Measurements from ENCODE around the gene FAM53C. TPM values are rescaled to one million over a fixed set of nuclear protein-coding genes. Genes with fewer than 3 reads are reported as not detected.
"Not testable (repeated sequence)": the region's sequence is repeated elsewhere in the genome, so short reads cannot be mapped to it uniquely, and the experiment has no call there.

FAM53C gene
- total RNA-seq: 13.7 and 34.7 TPM in 2 replicates

DNA sequence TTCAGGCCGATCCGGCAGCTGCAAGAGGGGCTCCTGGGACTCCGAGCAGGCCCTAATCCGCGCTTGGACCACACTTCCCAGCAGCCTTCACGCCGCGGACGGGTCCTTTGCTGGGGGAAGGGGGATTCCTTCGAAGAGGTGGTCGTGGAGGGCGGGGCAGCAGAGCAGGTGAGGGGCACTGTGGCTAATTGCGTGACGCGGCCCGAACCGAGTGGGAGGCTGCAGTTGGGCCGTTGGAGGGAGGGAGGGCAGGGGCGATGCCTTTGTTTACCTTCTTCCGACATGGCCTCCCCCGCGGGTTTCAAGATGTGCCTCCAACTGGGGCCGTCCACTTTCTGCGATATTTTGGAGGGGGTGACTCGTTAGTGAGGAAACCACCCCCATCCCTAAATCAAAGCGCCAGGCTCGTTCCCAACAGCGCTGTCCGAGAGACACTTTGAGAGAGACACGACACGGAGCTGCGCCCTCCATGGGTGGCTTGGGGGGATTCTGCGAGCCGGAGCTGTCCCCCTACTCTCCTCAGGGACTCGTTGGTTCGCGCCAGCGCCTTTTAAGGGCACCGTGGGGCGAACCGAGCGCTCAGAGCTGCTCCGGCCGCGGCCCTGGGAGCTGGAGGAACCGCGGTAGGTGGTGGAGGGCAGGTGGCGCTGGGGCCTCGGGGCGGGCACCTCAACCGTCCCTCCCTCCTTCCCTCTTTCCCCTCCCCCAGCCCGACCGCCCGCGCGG is at the start of gene FAM53C:
Gene FAM53C, plus strand, starts transcription at position 582 of the 726 bp plus-strand sequence. CDS start 3,070 bp downstream, outside the sequence.
- TF ChIP-seq, protein P1, sequence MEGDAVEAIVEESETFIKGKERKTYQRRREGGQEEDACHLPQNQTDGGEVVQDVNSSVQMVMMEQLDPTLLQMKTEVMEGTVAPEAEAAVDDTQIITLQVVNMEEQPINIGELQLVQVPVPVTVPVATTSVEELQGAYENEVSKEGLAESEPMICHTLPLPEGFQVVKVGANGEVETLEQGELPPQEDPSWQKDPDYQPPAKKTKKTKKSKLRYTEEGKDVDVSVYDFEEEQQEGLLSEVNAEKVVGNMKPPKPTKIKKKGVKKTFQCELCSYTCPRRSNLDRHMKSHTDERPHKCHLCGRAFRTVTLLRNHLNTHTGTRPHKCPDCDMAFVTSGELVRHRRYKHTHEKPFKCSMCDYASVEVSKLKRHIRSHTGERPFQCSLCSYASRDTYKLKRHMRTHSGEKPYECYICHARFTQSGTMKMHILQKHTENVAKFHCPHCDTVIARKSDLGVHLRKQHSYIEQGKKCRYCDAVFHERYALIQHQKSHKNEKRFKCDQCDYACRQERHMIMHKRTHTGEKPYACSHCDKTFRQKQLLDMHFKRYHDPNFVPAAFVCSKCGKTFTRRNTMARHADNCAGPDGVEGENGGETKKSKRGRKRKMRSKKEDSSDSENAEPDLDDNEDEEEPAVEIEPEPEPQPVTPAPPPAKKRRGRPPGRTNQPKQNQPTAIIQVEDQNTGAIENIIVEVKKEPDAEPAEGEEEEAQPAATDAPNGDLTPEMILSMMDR (conservative IDR thresholded peaks at IDR 0.05; ENCODE audit: low read depth, low read length): no peak
- H3K4me3 ChIP-seq (ENCODE audit: low read depth, low read length): peak within 1 kb of the TSS; percentile 88
- peak; percentile 69 for DNase-seq (ENCODE audit: low read depth)

DNA sequence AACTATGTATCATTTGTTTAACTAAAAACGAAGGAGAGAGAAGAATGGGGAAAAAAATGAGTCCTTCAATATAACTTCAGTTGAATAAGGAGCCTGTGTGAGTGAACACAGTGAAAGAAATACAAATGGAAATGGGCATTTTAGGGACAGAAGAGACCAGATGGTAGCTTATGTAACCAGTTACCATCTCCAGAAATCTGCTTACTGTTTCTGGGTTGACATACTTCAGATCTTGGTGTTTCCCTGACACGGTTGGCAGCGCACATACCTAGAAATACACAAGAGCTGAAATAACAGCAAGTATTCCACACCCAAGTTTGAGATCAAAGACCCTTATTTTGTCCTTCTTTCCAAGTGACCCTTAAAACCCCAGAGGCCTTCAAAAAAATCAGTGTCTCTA is 48.8 kb upstream of the FAM53C start:
- no peak overlapping the region for H3K4me3 ChIP-seq (ENCODE audit: low read depth, low read length)
- TF ChIP-seq, protein P1 (conservative IDR thresholded peaks at IDR 0.05; ENCODE audit: low read depth, low read length): no peak

DNA sequence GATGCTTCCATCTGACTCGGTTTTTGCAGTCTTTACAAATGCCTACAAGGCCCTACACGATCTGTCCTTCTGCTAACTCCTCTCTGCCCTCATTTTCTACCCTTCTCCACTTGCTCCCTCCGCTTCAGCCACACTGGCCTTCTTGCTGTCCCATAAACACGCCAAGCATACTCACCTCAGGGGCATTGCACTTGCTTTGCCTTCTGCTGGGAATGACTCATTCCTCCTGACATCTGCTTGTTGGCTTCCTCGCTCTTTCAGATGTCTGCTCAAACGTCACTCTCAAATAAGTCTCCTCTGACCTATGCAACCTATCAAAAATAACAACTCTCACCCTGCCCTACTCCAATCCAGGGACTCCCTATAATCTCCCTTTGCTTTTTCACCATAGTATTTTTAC is 34.7 kb upstream of the FAM53C start:
- peak; percentile 6 for DNase-seq (ENCODE audit: low read depth)
- TF ChIP-seq, protein P1 (conservative IDR thresholded peaks at IDR 0.05; ENCODE audit: low read depth, low read length): no peak
- no peak overlapping the region for H3K4me3 ChIP-seq (ENCODE audit: low read depth, low read length)

More for the DNA sequence above, 48.8 kb upstream of the FAM53C start:
- DNase-seq (ENCODE audit: low read depth): no peak

DNA sequence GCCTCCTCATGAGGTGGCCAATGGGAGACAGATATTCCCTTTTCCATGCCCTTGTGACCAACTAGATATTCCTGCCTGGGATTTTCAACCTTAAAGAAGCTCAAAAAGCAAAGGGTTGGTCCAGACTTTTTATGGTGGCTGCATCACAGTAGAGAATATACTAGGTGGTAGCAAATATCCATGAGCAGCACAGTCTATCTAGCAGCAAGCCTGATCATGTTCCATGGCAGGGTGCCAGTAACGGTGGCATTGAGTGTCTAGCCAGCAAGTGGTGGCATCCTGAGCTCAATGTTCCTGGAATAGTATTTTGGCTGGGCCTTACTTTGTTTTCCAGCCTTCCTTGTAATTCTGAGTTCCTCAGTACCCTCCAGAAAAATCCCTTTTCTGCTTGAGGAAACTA is 32.3 kb upstream of the FAM53C start:
- no peak for DNase-seq (ENCODE audit: low read depth)
- TF ChIP-seq, protein P1 (conservative IDR thresholded peaks at IDR 0.05; ENCODE audit: low read depth, low read length): no peak
- no peak overlapping the region for H3K4me3 ChIP-seq (ENCODE audit: low read depth, low read length)

DNA sequence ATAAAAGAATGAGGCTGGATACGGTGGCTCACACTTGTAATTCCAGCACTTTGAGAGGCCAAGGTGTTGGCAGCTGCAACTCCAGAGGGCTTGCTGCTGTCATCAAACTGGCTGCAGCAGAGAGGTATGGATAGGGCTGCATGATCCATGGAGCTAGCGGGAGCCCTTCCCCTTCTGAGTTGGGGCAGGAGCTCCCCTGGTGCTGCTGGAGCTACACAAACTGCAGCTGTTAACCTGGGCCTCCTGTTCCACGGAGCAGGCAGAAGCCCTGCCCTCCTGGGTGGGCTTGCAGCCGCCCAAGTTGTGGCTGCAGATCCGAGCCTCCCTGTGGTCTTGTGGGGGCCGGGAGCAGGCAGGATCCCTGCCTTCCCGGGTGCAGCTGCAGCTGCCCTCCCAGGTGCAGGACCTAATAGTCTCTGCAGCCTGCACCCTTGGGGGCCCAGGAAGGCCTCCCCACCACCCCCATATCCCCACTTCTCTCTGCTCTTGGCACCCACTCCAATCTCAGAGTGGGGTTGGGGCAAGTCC is 22.3 kb upstream of the FAM53C start:
- no peak for DNase-seq (ENCODE audit: low read depth)
- H3K4me3 ChIP-seq (ENCODE audit: low read depth, low read length): no peak overlapping the region
- TF ChIP-seq, protein P1 (conservative IDR thresholded peaks at IDR 0.05; ENCODE audit: low read depth, low read length): no peak

DNA sequence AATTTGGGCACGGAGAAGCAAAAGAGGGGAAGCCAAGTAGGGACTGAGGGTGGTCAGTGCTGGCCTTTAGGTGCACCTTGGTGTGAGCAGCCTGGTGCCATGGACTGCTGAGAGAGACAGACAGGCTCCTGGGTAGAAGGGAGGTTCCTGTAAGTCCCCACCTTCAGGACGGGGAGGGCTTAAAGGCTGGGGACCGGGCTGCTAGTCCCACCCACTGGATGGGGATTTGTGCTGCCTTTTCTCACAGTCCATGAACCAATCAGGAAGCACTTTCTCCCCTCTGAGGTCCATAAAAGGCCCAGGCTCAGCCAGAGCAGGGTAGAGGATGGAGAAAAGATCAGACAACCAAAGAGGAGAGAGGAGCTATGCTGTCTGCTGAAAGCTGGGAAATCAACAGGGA is 21.7 kb upstream of the FAM53C start:
- H3K4me3 ChIP-seq (ENCODE audit: low read depth, low read length): no peak overlapping the region
- TF ChIP-seq, protein P1 (conservative IDR thresholded peaks at IDR 0.05; ENCODE audit: low read depth, low read length): no peak
- DNase-seq (ENCODE audit: low read depth): no peak

DNA sequence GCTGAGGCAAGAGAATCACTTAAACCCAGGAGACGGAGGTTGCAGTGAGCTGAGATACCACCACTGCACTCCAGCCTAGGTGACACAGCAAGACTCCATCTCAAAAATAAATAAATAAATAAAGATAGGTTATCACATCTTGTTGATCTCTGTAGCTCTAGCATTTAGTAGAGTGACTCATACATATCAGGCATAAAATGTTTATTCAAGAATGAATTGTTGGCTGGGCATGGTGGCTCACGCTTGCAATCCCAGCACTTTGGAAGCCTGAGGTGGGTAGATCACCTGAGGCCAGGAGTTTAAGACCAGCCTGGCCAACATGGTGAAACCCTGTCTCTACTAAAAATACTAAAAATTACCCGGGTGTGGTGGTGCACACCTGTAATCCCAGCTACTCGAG is 19.9 kb upstream of the FAM53C start:
- DNase-seq (ENCODE audit: low read depth); H3K4me3 ChIP-seq (ENCODE audit: low read depth, low read length): not testable (repeated sequence)

All from epithelial cell of proximal tubule (primary cell).